Endothelial cell of umbilical vein (primary cell): Measurements from ENCODE around the gene SLC9C1. TPM values are rescaled to one million over a fixed set of nuclear protein-coding genes. Genes with fewer than 3 reads are reported as not detected.

Source experiments
- BruUV-seq: library from RNA; stranded (reverse); fragments of 400-500 nt; replicated peaks from 2 replicates; lab custom pipeline; 2021; lab: Mats Ljungman, UMichigan
- CTCF ChIA-PET: fragments of 300-600, 350-600 bp; sonication (Branson Sonifier 250); formaldehyde crosslinking; loops from one replicate; lab custom pipeline; 2021; ENCODE audit warnings: antibody characterized with exemption, inconsistent platforms; lab: Charles Lee
- POLR2A ChIA-PET: fragments of 300-600, 350-600 bp; sonication (Branson Sonifier 250); formaldehyde crosslinking; loops from one replicate; lab custom pipeline; 2021; ENCODE audit warnings: antibody characterized with exemption, inconsistent platforms; lab: Charles Lee
- DNase-seq: peaks from one replicate; pipeline ENCODE4 v3.0.0-alpha.2; 2011; ENCODE audit warnings: low read depth, low spot score
- FAIRE-seq: peaks from 2 replicates; lab custom pipeline; 2011; peaks lifted over from hg19 to GRCh38; lab: Jason Lieb, UNC
- H2AFZ ChIP-seq: 2 replicates; pipeline ENCODE4 v1.6.0; 2012; ENCODE audit warnings: low read depth, low read length, control low read depth, inconsistent platforms
- H3K27ac ChIP-seq: 2 replicates; pipeline ENCODE4 v1.5.1; 2011; ENCODE audit warnings: low read depth, mild to moderate bottlenecking, control low read depth, low read length, moderate library complexity; ENCODE audit not compliant: insufficient read depth
- H3K27me3 ChIP-seq, 2 experiments: 2 replicates each; pipeline versions ENCODE4 v1.6.0 to v1.6.1; 2011; ENCODE audit warnings: low read length in 2 of 2, mixed read lengths in 1 of 2; ENCODE audit not compliant: control insufficient read depth in 2 of 2, insufficient read depth in 2 of 2
- H3K36me3 ChIP-seq, 2 experiments: 2 replicates in 1 of 2; 3 replicates in 1 of 2; pipeline ENCODE4 v1.5.1; 2011; ENCODE audit warnings: low read length in 2 of 2, mild to moderate bottlenecking in 1 of 2, moderate library complexity in 1 of 2; ENCODE audit not compliant: control insufficient read depth in 2 of 2, insufficient read depth in 2 of 2; ENCODE audit errors: extremely low read depth in 1 of 2
- H3K4me1 ChIP-seq: 3 replicates; pipeline ENCODE4 v1.5.1; 2011; ENCODE audit warnings: mild to moderate bottlenecking, low read length; ENCODE audit not compliant: control insufficient read depth, insufficient read depth; ENCODE audit errors: extremely low read depth
- H3K4me2 ChIP-seq: 2 replicates; pipeline ENCODE4 v1.6.1; 2011; ENCODE audit warnings: low read length, control low read depth, mixed read lengths; ENCODE audit not compliant: insufficient read depth
- H3K4me3 ChIP-seq, 3 experiments: fragments of 200-600 bp in 1 of 3; sonication (generic), shearing (Covaris generic) in 1 of 3; replicated peaks in 1 of 3; 2 replicates each; pipeline ENCODE4 v1.5.1; 2011 to 2016; ENCODE audit warnings: control low read depth in 3 of 3, low read length in 3 of 3, mild to moderate bottlenecking in 2 of 3, inconsistent platforms in 1 of 3, low read depth in 1 of 3, moderate library complexity in 1 of 3; ENCODE audit not compliant: insufficient read depth in 1 of 3
- H3K79me2 ChIP-seq: 2 replicates; pipeline ENCODE4 v1.6.0; 2012; ENCODE audit warnings: low read length, inconsistent platforms; ENCODE audit not compliant: control insufficient read depth, insufficient read depth
- H3K9ac ChIP-seq: replicated peaks from 2 replicates; pipeline ENCODE3; 2011; ENCODE audit warnings: low read length, control low read depth; ENCODE audit not compliant: insufficient read depth; ENCODE audit errors: extremely low read depth
- H3K9me1 ChIP-seq: replicated peaks from 3 replicates; pipeline ENCODE4 v1.6.0; 2011; ENCODE audit warnings: mild to moderate bottlenecking, low read length; ENCODE audit not compliant: control insufficient read depth, insufficient read depth; ENCODE audit errors: extremely low read depth
- H3K9me3 ChIP-seq: replicated peaks from 2 replicates; pipeline ENCODE4 v1.5.1; 2012; ENCODE audit warnings: low read length, inconsistent platforms; ENCODE audit not compliant: control insufficient read depth, insufficient read depth
- H4K20me1 ChIP-seq: replicated peaks from 2 replicates; pipeline ENCODE3; 2011; ENCODE audit warnings: mild to moderate bottlenecking, low read length; ENCODE audit not compliant: control insufficient read depth, insufficient read depth; ENCODE audit errors: extremely low read depth
- EZH2 ChIP-seq: IDR thresholded peaks from 2 replicates; pipeline ENCODE4 v1.6.1; 2012; ENCODE audit warnings: borderline replicate concordance, low read depth, mild to moderate bottlenecking, moderate library complexity, low read length, inconsistent platforms; ENCODE audit not compliant: severe bottlenecking
- FOS ChIP-seq: IDR thresholded peaks from 2 replicates; pipeline ENCODE4 v1.6.1; 2011; ENCODE audit warnings: mild to moderate bottlenecking, low read length, moderate library complexity, borderline replicate concordance; ENCODE audit not compliant: insufficient read depth
- GATA2 ChIP-seq: IDR thresholded peaks from 2 replicates; pipeline ENCODE4 v1.7.0; 2011; ENCODE audit warnings: low read depth, mild to moderate bottlenecking, moderate library complexity, mixed read lengths, low read length; ENCODE audit not compliant: insufficient read length, insufficient read depth
- MAX ChIP-seq: IDR thresholded peaks from 2 replicates; pipeline ENCODE4 v1.6.1; 2011; ENCODE audit not compliant: insufficient read depth, insufficient read length
- MYC ChIP-seq: IDR thresholded peaks from one replicate; pipeline ENCODE4 v1.6.1; 2011; ENCODE audit warnings: mild to moderate bottlenecking, low read depth, low read length
- dilution Hi-C: fragments of 300-500 bp; cut with MboI; formaldehyde crosslinking; loops from one replicate; pipeline ENCODE4 v1.15.0; 2019; ENCODE audit warnings: low sequenced_read_pairs; ENCODE audit not compliant: extremely low pct_ligation_motif_present
- intact Hi-C: fragments of 100-400 bp; cut with micrococcal nuclease; formaldehyde crosslinking; loops from one replicate; pipeline ENCODE4 v1.10.0; 2022
- polyA plus RNA-seq, 4 experiments: library from polyadenylated mRNA; depleted of rRNA in 3 of 4; stranded (reverse) in 3 of 4; unstranded in 1 of 4; fragments of >200 nt; gene quantifications; 2 replicates each; pipeline versions ENCODE4 v1.2.1 to v1.2.3, GENCODE V29; 2011 to 2012; ENCODE audit warnings: missing spikeins in 1 of 4
- total RNA-seq: library from RNA; stranded (reverse); gene quantifications from 2 replicates; pipeline ENCODE4 v1.2.3, GENCODE V29; 2021

SLC9C1 gene
- total and polyA plus RNA-seq, 2 donors (not counting 3 experiments of a cell fraction or from before 2014, with no cell fraction given): not detected

GRCh38 chr3:112128843-112129727 lies 164.9 kb downstream of the SLC9C1 start:
- H2AFZ ChIP-seq: no peak overlapping the region
- no TSS peak for BruUV-seq
- H3K4me1 ChIP-seq: no peaks in the 10 kb centered on the region
- no peaks in the 10 kb centered on the region for H3K9me1 ChIP-seq
- H3K27ac ChIP-seq: no peak overlapping the region
- H3K4me3 ChIP-seq: no peak overlapping the region
- no peak overlapping the region for H3K9ac ChIP-seq
- no peaks in the 10 kb centered on the region for H3K9me3 ChIP-seq
- no peaks in the 10 kb centered on the region for H3K27me3 ChIP-seq
- intact Hi-C loops: no loop called here
- no peaks in the 10 kb centered on the region for H3K79me2 ChIP-seq
- no peak for DNase-seq
- ChIA-PET POLR2A (no interaction called here), CTCF (interaction anchor here (0.7 to 3.0 kb wide), 3 partner anchors 8 to 17 kb away, joined by 3 to 12 read pairs (median 4); no protein-coding TSS in a partner anchor)
- no peaks in the 10 kb centered on the region for H3K36me3 ChIP-seq
- dilution Hi-C loops: no loop called here
- no peaks in the 10 kb centered on the region for H4K20me1 ChIP-seq
- TF ChIP-seq MYC (no peak), MAX (no peak), FOS (no peak), EZH2 (no peak), GATA2 (no peak)
- FAIRE-seq: no peak
- no peak overlapping the region for H3K4me2 ChIP-seq
